Measurements from ENCODE around the gene AFMID.
"Not testable (repeated sequence)": the region's sequence is repeated elsewhere in the genome, so short reads cannot be mapped to it uniquely, and the experiment has no call there.

The AFMID gene

DNA sequence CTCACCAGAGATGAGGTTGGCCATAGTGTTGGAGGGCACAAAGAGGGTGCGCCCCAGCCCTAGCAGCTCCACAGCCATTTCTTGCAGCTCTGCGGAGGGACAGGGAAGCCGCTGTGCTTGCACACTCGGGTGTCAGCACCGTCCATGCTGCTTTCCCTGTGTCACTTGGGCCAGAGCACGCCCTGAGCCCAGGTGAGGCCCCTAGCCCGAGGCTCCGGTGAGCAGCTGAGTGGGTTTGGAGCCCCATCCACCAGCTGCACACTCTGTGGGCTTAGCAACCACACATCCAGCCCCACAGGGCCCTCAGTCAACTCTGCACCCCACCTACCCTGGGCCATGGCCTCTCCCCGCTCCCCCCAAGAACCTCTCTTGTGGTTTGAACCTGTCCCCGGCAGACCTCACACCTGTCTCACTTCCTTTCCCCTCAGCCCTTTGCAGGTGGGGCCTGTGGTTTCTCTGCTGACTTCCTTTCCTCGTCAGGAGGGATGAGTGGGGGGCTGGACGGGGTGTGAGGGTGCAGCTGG is 65.0 kb downstream of the AFMID start:
- TF ChIP-seq CTCF (IDR thresholded peaks at IDR 0.05; ENCODE audit: low read depth, low read length) = no peak
- DNase-seq (ENCODE audit: extremely low read depth, low read depth) = no peak

GRCh38 chr17:78252701-78253635 is 65.8 kb downstream of the AFMID start:
- DNase-seq (ENCODE audit: extremely low read depth, low read depth) = no peak
- no peak for TF ChIP-seq CTCF (IDR thresholded peaks at IDR 0.05; ENCODE audit: low read depth, low read length)

- DNase-seq (ENCODE audit: extremely low read depth, low read depth) = not testable (repeated sequence)
These were observed 66.4 kb downstream of the AFMID start for GRCh38 chr17:78253636-78253945.

DNA sequence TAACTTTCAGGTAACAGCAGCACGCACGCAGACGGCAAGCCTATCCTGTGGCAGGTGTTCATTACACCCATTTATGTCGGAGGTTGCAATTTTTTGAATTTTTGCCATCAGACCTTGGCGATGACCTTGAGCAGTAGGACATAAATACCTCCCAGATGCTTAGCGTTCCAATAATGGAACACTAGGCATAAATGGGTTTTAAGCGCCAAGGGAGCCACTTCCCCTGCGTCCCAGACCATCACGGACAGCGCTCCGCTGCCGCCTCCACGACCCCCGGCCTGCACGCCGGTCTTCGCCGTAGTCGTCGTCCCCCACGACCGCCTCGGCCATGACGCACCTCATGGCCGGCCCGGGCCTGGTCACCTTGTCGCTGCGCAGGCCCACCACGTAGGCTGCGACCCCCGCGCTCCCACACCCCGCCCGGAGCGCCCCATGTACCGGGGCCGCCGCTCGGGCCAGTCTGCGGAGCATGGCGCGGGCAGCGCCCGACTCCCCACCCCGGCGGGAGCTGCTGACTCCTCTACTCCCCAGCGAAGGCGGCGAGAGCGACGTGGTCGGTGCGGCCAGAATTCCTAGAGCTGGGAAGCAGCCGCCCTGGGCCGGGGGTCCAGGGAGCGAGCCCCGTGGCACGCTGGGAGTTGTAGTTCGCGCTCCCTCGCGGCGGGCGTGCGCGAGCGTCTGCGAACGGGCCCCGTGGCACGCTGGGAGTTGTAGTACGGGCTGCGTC is 66.9 kb downstream of the AFMID start:
- TF ChIP-seq CTCF (IDR thresholded peaks at IDR 0.05; ENCODE audit: low read depth, low read length) = no peak

DNA sequence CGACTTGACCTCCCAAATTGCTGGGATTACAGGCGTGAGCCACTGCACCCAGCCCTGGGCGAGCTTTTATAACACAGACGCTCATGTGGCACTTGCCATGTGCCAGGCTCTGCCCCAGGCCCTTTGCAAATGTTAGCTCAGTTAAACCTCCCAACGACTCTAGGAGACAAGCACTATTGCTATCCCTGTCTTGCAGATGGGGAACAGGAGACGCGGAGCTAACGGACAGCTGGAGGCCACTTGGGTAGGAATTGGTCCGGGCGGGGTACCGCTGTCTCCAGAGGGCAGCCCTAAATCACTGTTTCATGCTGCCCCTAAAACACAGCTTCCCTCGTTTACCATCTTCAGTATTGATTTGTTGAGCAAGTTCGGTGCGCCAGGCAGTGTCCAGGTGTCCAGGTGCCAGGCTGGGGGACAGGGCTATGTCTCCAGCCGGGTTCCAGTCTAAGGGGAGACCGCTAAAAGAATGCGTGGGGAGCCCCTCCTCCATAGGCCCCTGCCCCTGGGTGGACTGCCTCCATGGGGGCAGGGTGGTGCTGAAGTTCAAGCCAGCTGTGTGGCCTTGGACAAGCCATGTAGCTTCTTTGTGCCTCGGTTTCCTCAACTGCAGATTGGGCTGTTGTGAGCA is 68.0 kb downstream of the AFMID start:
- TF ChIP-seq CTCF (IDR thresholded peaks at IDR 0.05; ENCODE audit: low read depth, low read length) = no peak
- no peak for DNase-seq (ENCODE audit: extremely low read depth, low read depth)

More for the DNA sequence above, 66.9 kb downstream of the AFMID start:
- peak; percentile 40 for DNase-seq (ENCODE audit: extremely low read depth, low read depth)

DNA sequence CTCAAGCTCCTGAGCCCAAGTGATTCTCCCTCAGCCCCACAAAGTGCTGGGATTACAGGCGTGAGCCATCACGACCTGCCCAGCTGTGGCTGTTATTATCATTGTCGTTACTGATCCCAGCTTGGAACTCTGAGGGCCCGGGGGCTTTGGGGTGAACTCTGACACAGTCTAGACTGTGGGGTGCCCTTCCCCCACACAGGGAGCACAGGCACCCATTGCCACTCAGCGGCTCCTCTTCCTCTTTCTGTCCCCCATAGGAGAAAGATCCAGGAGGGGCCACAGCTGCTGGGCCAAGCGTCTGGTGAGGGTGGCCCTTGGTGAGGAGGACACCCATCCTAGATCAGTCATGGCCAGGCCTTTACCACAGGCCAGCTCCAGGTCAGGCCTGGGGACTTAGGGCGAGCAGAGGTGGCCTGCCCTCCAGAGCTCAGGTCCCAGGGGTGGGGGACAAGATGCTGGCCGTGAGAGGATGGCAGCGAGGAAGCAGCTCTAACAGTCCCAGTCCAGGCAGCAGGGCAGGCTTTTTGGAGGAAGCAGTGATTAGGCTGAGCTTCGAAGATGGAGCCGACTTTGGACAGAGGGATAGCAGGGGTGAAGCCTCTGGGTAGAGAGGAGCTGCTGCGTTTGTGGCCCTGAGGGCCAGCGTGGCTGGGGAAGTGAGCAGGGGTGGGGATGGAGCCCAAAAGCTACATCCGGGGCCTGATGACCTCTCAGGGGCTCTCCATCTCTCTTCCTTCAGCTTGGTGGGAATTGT is 69.0 kb downstream of the AFMID start:
- no peak for DNase-seq (ENCODE audit: extremely low read depth, low read depth)
- TF ChIP-seq CTCF (IDR thresholded peaks at IDR 0.05; ENCODE audit: low read depth, low read length) = no peak

All from AG09319 (cell line).